GF-D8 (cell line): Measurements from ENCODE around the gene DOCK4.
A peak's percentile ranks its signal among the peaks of the same experiment; 100 is the strongest.

ENCODE experiments used
- DNase-seq: peaks from one replicate; lab custom pipeline; 2025; lab: John Stamatoyannopoulos, UW

DOCK4 gene

DNA sequence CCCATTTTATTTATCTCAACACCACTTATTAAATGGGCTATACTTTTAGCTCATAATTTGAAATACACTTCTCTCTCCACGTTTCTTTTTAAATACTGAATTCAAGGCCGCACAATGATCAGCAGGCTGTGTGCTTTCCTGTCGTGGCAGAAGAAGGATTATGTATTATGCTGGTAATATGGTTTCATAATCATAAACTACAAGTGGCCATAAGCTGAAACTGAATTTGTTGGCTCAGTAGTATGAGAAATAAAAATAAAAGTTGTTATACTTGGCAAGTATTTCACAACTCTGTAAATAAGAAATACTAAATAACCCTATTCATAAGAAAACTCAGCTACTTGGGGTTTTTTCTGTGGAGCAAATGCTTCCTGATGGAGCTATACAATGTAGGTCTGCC, 313.6 kb downstream of the DOCK4 start:
- no peak for DNase-seq

DNA sequence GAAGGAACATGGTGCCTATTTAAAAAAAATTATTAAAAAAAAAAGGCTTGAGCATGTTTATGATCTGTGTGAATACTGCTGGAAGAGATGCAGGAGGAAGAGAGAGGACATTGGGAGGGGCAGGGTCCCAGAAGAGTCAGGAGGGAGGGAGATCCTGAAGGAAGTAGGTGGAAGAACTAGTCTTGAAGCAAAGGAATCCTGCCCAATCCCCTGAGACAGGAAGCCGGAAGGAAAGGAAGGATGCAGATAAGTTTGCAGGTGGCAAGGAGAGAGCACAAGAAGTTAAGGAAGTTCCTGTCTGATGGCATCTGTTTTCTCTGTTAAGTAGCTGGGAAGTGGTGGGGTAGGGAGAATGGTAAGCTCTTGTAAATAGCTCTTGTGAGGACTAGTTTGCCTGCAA, 318.5 kb downstream of the DOCK4 start:
- DNase-seq, result no peak

DNA sequence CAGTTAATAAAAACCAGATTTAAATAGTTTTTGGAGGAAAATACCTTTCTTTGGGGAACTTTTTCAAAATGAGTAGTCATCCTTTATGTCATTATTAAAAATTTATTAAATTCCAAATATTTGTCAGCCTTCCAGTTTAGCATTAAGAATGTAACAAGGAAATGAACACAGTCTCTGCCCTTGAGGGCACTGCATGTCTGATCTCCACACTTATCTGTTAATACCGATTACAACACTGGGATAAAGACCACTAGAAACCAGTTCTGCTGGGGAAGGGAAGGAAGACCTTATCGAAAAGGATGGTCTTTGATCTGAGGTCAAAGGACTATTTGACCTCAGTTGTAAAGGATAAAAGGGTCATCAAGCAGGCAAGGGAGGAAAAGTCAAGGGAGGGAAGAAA, 320.0 kb downstream of the DOCK4 start:
- DNase-seq, result no peak

DNA sequence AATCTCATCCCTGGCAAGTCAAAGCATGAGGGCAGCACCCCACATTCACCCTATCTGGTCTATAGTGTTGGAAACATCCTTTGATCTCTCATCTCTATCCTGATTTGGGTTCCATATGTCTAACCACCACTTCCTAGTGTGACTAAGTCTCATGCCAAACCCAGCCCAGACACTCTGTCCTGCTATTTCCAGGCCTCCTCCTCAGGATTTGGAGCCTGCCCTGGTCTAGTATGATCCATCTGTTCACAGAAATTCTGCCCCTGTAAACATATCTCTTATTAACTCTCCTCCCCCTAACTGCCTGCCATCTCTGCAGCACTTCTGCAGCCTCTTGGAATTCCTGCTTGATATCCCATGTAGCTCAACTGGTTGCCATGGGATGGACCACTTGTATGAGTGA, 323.0 kb downstream of the DOCK4 start:
- DNase-seq, result no peak

DNA sequence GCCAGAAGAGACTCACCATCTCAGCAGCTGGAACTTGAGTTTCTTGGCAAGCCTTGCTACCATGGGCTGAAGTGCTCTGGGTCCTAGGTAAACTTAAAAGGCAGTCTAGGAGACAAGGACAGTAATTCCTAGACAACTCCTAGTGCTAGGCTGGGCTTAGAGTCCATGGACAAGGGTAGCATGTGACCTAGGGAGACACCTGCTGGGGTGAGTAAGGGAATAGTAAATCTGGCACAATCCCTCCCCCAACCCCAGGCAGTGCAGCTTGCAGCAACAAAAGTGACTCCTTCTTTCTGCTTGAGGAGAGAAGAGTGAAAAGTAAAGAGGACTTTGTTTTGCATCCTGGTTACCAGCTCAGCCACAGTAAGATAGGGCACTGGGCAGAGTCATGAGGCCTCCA, 327.4 kb downstream of the DOCK4 start:
- no peak for DNase-seq

DNA sequence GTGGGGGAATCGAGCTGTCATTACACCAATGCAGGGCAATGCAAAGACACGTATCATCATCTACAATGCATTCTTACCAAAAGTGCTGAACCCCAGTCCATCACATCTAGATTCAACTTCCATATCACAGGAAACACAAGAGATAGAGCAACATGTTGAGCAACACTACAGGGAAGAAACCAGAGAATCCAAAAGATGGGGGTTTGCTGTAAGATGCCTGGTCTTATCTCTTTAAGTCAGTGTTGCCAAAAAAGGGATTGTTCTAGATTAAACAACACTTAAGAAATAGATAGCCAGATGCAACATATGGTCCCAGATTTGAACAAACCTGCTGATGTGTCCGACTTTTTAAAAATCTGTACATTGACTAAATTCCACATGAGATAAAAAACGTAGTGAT, 328.3 kb downstream of the DOCK4 start:
- DNase-seq, result no peak

DNA sequence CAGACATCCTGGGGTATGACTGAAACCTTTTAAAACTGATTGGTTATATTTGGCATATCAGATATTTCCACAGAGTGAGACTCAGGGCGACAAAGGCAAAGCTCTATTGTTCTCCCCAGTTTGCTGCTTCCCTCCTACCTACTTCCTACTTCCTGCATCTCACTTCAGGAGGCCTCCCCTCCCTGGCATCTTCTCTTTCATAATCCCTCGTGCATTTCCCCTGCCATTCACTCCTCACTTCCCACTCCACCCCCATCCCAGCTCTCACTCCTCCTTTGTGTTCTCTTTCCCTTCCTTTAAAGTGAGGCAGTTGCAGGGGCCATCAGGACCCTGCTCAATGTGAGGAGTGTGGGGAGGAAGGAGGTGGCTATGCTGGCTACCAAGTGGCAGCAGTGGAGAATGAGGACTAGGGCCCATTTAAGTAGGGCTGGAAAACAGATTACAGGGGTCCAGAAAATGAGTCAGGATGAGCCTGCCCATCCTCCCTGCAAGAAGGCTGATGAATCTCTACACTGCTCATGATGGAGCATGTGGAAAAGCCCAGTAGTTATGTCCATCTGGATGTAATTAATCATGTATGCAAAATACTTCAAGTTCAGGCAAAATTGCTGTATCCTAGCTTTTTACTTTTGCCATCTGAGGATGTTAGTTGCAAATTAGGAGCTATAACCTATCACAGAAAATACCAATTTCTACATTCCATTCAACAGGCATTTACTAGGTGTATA, 332.1 kb downstream of the DOCK4 start:
- no peak for DNase-seq

DNA sequence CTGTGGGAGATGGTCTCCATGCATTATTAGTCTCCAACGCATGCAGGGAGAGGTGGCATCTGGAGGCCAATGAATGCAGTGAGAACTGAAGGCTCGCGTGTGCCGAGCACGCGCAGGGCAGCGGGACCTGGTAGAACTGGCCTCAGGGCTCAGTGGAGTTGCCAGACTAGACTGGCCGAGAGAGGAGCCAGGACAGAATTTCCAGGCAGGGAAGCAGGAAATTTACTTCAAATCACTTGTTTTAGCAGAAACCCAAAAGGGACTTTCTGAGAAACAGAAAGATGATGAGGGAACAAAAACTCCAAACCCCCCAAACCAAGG, 332.9 kb downstream of the DOCK4 start:
- no peak for DNase-seq

DNA sequence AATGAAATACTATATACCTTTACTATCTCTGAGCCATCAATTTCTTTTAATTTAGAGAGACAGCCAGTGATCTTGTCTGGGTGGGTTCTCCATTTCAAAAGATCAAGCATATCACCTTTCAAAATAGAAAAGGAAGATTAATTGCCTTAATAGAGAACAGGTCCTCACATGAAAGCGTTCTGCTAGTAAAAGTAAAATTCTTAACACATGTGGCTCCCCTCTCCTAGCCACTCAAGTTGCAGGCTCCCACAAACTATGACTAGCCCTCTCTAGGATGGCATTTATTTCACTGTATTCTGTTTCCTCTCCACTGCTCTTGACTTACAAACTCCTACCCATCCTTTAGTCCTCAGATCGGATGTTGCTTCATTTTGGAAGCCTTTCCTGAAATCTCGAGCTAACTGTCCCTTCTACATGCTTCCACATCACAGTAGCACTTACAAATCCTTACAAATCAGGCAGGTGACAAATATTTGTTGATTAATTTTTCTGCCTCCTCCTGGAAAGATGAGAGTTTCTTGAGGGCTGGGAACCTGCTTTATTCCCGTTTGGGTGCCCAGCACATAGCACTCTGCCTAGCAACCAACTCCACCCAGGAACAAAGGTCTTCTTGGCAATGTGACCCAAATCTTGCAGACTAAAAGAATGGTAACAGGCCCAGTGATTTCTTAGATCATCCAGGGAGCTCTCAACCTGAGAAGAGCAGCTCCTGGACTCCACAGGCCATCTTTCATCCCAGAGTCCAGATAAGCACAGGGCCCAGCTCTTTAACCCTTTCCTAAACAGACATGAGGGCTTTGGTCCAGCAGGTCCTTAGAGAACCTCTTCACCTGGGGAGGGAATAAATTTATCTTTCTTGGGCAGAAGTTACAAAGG, 333.5 kb downstream of the DOCK4 start:
- no peak for DNase-seq

DNA sequence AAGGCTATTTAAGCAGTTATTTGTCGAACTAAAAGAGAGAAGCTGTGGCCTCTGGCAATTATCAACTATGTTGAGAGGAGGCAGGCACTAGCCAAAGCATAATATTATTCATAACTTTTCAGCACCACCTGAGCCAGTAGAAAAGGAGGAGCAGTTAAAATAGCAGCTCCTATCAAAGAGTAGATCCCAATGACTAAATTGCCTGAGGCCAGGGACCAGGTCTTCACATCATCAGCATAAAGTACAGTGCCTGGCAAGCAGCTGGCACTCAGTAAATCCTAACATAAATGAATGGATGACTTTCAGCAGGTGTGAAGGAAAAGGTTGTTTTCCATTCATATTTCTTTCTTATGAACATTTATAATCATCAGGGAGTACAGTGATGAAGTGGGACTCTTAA, 334.9 kb downstream of the DOCK4 start:
- DNase-seq, result no peak

DNA sequence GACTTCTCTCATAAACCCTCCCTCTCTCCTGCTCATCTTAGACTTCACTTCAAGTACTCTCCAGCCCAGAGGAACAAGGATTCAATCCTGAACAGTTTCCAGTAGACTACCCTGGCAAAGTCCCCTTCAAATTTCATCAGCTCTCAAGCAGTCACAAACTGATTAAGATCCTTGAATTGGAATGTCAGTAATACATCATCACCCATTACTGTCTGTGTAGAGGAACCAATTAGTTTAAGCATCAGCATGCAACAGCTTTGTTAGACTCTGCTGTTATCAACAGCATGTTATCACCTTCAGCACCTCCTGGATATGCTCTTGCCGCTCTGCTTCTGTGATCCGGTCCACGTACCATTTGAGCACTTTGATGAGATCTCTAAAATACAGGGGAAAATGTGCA, 336.9 kb downstream of the DOCK4 start:
- DNase-seq, result no peak

DNA sequence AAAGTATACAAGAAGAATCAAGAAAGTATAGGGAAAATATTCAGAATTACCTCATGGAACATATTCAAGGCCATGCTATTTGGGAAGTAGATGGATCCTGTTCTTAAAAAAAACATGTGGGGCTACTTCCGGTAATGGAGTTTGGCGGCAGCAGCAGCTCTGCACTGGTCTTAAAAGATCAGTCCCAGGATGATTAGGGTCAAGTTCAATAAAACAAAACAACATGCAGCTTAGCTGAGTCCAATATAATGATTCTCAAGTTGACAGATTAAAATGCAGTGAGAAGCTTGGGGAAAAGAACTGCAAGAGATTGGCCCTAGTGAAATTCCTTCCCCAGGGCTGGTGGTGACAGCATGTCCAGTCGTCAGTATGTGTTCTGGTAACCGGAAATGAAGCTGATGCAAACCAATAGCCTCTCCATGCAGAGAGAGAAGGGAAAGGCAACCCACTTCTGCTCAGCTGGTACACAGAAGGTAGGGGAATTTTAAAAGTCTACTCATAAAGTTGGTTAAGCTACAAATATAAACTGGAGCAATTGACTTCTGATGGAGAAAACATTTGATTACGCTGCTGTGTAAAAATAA, 338.8 kb downstream of the DOCK4 start:
- no peak for DNase-seq

DNA sequence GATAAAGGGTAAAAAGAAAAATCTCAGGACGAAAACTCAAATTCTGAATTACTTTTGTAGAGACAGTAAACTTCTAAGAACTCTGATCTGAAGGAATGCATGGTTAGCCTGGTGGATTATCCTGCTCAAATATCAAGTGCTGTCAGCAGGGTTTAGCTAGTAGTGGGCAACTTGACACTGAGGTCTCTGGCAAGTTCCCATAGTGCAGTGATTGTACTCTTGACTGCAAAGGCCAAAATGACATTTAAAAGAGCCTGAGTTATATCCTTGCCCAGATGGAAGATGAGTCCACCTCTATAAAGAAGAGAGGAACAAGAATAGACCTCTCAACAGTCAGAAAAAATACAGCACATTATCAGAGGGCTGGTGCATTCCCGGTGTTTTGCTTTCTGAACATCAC, 339.4 kb downstream of the DOCK4 start:
- DNase-seq, result no peak

DNA sequence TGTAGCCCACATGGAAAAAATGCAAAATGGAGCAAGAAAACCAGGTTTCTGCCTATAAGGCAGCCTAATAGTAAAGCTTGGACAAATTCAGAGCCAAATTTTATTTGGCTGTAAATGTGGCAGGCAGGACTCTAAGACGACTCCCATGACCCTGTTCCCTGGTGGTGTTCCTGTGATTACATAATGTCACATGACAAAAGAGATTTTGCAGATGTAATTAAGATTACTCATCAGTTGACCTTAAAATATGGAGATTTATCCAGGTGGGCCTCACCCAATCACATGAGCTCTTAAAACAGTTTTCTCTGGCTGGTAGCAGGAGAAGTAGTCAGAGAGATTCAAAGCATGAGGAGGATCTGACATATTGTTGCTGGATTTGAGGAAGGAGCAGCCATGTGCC, 340.8 kb downstream of the DOCK4 start:
- DNase-seq, result no peak

DNA sequence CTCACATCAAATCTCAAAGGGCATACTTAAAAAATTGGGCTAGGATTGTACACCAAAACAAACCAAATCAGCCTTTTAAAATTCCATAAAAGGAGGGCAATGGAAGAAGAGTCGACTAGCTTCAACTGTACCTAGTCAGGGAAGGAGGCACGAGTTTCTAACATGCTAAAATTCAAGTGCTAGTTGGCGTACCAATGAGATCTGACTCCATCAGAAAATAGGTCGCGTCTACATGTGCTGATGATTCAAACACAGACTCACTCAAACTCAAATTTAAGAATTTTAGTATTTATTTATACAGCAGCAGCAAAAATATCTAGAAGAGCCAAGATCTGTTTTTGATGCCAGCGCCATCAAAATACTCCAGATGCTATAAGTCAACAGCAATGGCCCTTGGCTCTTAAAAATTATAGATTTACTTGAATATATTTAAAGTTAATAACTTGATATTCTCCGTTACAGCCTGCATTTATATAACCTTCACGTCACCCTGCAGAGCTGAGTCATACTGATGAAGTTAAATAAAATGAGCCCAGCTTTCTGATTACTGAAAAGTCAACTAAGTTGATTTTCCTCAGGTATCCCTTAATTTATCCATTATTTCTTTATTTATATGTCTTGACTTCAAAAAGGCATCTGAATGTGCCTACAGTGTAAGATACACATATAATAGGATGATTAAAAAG, 341.8 kb downstream of the DOCK4 start:
- DNase-seq, result no peak

DNA sequence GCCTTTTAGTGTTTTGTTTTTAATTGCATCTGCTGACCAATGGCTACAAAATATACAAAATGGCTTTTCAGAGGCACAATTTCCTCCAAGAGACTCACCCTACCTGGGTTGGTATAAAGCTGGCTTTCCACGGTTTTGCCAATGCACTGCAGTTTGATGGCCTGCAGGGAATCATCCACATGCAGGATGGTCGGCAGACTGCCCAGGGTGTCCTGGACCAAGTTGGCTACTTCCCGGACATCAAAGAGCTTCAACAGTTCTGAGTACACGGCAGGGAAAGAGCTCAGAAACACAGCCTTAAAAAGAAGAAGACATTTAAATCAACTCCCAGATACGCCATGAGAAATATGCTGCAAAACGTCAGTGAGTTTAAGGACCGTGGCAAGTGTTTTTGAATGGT, 342.9 kb downstream of the DOCK4 start:
- no peak for DNase-seq

DNA sequence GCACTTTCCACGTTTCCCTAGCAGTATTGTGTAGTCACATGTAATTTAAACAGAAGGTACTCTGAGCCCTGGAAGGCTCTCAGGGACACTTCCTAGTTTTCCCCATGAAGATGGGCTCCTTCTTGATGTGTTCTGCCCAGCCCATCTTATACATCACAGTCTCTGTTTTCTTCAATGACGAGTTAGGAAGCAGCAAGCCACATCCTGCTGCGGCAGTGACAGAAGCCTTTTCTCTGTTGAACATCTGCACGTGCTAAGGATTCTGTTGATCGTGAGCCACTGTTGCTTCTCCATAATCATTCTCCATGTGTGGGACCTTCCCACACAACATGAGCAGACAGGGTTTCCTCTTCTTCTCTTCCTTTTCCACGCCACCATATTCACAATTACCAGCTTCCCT, 346.0 kb downstream of the DOCK4 start:
- DNase-seq, result no peak

DNA sequence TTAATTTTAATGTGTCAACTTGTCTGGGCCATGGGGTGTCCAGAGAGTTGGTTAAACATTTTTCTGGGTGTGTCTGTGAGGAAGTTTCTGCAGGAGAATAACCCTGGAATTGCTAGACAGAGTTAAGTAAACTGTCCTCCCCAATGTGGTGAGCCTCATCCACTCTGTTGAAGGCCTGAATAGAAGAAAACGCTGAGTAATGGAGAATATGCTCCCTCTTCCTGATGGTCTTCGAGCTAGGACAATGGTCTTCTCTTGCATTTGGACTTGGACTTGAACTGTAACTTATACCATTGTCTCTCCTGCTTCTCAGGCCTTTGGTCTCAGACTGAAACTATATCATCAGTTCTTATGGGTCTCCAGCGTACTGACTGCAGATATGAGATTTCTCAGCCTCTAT, 347.9 kb downstream of the DOCK4 start:
- DNase-seq, result no peak

DNA sequence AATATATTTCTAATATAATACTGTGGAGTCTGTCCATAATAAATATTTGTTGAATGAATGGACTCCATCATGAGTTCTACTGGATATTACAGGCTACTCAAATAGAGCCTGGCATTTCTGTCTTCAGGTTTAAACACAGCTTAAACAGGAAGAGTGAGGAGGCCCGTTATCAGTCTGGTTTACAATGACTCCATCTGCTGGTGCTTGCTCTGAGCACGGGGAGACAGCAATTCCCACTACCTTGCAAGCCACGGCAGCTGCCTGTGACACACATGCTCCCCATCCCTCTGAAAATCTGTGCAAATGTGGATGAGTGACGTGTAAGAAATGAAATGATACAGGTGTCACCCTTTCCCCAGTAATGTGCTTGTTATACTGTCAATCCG, 350.4 kb downstream of the DOCK4 start:
- no peak for DNase-seq

DNA sequence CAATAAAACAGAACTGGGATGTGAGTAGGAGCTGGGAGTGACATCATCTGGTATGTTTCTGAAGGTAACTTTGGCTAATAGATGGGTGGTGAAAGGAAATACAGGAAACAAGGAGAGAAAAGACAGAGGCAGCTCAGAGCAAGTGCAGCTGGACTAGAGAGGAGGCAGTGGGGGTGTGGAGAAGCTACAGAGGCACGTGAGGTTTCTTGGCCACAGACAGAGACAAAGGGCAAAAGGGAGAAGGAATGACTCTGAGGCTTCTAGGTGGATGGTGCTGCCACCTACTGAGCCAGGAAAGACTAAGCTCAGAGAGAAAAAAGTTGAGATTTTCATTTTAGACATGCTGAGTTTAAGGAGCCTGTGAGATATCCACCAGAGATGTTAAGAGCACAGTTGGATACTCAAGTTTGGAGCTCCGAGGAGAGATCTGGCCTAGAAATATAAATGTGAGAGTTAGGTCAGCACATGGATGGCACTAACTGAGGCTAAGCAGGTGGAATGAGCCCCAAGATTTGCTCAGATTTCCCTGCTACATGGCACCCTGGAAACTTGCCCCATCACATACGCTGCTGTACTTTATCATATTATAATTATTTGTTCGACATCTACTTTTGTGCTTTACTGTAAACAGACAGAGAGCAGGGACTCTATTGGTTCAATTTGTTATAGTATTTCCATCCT, 350.9 kb downstream of the DOCK4 start:
- peak; percentile 11 for DNase-seq

DNA sequence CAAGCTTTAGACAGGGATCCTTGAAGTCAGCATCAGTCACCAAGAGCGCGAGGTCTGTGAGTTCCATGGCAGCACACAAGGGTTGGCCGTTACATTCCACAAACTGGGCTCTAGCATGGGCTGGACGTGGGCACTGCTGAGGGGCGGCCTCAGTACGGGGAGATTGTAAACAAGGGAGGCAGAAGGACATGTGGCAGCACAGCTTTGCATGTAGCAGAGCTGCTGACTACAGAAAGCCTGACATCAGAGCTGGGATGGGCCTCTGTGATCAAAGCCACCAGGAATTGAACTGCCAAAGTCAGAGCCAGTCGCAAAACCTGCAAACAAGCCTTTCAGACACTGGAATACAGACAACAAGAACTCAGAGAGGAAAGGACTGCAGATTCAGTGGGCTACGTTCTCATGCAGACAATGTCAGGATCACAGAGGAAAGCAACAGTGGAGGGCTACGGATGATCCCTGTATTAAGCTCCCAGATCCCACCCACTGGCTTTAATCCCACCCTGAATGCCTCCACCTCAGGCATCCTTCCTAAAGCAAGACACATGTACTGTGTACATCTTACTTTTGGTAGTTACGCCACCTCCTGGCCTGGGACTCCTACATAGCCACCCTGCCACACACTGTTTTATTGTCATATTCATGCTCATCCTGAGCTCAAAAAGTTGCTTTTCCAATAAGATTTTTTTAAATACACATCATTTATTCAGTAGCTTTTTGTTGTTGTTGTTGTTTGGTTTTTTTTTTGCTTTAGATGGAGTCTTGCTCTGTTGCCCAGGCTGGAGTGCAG, 352.8 kb downstream of the DOCK4 start:
- DNase-seq, result no peak
